OCI-LY7 (cell line): ENCODE results near the gene PSMD5.

Experiments
- CTCF ChIP-seq: fragments of 200-600 bp; sonication (generic); conservative IDR thresholded peaks from 2 replicates; pipeline ENCODE4 v1.5.1; 2014; ENCODE audit warnings: mild to moderate bottlenecking, antibody characterized with exemption, low read length, moderate library complexity, mixed read lengths
- EZH2phosphoT487 ChIP-seq: fragments of 200-600 bp; sonication (generic); IDR thresholded peaks from 2 replicates; pipeline ENCODE4 v1.6.1; 2018; ENCODE audit warnings: low read depth, borderline replicate concordance, mild to moderate bottlenecking, mixed run types, antibody characterized with exemption, low read length, moderate library complexity, mixed read lengths

GRCh38 chr9:120859361-120859760 lies 16.6 kb upstream of the PSMD5 start:
- TF ChIP-seq CTCF (no peak), EZH2phosphoT487 (no peak)
